ENCODE measurements around the gene SPECC1L.

DNA sequence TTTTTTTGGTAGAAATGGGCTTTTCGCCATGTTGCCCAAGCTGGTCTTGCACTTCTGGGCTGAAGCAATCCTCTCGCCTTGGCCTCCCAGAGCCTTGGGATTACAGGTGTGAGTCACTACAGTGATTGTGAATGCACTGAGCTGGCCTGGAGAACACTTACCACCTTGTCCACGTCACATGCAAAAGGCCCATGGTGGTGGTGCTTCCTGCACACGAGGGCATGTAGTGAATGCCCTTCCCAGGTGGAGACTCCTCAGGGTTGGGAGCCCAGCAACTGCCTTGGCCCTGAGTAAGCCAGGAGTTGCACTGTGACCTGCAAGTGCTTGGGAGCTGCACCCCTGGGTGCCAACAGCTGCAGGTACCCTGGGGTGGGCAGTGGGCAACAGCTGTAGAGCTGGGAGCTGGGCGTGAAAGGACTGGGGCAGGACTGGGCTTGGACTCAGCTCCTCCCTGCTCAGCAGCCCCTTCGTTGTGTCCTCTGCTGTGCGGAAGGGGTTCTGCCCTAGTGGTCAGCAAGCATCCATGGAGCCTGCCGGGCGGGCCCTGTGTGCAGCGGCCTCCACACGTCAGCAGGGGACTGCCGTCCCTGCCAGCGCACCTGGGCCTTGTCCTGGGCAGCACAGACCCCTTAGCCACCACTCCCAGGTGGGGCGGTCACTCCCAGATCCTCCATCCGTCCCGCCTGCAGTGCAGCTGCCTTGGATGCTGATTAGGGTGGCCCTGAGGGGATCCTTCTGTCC, 147.4 kb downstream of the SPECC1L start:
- TF ChIP-seq, protein P1, sequence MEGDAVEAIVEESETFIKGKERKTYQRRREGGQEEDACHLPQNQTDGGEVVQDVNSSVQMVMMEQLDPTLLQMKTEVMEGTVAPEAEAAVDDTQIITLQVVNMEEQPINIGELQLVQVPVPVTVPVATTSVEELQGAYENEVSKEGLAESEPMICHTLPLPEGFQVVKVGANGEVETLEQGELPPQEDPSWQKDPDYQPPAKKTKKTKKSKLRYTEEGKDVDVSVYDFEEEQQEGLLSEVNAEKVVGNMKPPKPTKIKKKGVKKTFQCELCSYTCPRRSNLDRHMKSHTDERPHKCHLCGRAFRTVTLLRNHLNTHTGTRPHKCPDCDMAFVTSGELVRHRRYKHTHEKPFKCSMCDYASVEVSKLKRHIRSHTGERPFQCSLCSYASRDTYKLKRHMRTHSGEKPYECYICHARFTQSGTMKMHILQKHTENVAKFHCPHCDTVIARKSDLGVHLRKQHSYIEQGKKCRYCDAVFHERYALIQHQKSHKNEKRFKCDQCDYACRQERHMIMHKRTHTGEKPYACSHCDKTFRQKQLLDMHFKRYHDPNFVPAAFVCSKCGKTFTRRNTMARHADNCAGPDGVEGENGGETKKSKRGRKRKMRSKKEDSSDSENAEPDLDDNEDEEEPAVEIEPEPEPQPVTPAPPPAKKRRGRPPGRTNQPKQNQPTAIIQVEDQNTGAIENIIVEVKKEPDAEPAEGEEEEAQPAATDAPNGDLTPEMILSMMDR (conservative IDR thresholded peaks at IDR 0.05; ENCODE audit: low read length) = no peak
- TF ChIP-seq EZH2phosphoT487 (IDR thresholded peaks at IDR 0.05; ENCODE audit: borderline replicate concordance) = no peak

Measured in Loucy (cell line).